Erythroblast (primary cell): ENCODE data around the gene B4GAT1.
"Not testable (repeated sequence)": the region's sequence is repeated elsewhere in the genome, so short reads cannot be mapped to it uniquely, and the experiment has no call there.

Experiments used
- GATA1 ChIP-seq: IDR thresholded peaks from 2 replicates; pipeline ENCODE4 v1.6.1; 2011; ENCODE audit warnings: low read depth, mild to moderate bottlenecking, control low read depth, low read length, moderate library complexity
- POLR2A ChIP-seq: IDR thresholded peaks from 2 replicates; pipeline ENCODE4 v1.6.1; 2011; ENCODE audit warnings: mild to moderate bottlenecking, low read length

DNA sequence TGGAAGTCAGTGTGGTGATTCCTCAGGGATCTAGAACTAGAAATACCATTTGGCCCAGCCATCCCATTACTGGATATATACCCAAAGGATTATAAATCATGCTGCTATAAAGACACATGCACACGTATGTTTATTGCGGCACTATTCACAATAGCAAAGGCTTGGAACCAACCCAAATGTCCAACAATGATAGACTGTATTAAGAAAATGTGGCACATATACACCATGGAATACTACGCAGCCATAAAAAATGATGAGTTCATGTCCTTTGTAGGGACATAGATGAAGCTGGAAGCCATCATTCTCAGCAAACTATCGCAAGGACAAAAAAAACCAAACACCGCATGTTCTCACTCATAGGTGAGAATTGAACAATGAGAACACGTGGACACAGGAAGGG lies 26.7 kb downstream of the B4GAT1 start:
- not testable (repeated sequence) for TF ChIP-seq POLR2A, GATA1
